GM21737 (cell line): ENCODE data around the gene PAQR9.

ENCODE experiments used
- ATAC-seq: cut with Tn5 transposase; IDR thresholded peaks from one replicate; pipeline ENCODE4 v1.9.1; 2021; ENCODE audit warnings: mild to moderate bottlenecking, moderate library complexity; ENCODE audit not compliant: unreplicated experiment

PAQR9 gene

GRCh38 chr3:142951794-142952193, 11.7 kb downstream of the PAQR9 start:
- no peak for ATAC-seq

DNA sequence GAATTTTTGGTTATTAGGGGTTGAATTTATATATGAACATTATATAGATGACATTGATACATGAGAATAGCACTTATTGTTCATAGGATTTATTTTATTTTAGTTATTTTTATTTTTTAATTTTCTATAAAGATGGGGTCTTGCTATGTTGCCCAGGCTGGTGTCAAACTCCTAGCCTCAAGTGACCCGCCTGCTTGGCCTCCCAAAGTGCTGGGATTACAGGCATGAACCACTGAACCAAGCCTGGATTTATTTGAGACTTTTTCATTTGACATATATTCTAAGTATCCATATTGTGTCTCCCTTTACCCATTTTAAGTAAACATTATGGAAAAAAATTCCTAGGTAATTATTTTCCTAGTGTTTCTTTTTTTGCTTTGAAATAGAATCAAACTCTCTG, 12.5 kb downstream of the PAQR9 start:
- ATAC-seq, result no peak

- ATAC-seq, result no peak
Observed at GRCh38 chr3:142947799-142948575, 15.5 kb downstream of the PAQR9 start.

DNA sequence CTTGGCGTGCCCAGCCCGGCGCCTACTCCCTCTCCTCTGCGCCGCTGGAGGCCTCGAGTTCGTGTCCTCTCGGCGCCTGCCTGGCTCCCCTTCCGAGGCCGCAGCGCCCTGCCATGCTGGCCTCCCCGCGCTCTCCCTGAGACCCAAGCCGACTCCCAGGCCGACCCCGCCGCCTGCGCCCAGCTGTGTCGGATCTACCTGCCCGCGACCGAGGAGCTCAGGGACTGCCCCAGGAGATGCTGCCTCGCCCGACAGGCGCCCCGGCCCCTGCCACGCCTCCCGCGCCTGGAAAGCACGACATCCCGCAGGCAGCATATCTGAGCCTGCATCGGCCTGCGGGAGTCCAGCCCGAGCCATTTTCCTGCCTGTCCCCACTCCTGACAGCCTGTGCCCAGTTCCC, 16.1 kb downstream of the PAQR9 start:
- no peak for ATAC-seq

DNA sequence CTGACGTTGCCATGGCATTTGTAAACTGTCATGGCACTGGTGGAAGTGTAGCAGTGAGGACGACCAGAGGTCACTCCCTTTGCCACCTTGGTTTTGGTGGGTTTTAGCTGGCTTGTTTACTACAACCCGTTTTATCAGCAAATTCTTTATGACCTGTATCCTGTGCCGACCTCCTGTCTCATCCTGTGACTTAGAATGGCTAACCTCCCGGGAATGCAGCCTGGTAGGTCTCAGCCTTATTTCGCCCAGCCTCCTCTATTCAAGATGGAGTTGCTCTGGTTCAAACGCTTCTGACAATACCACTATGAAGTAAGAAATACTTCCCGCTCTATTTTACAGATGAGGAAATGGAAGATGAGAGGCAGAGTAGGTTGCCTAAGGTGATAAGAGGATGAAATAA, 16.6 kb downstream of the PAQR9 start:
- ATAC-seq, result no peak

- ATAC-seq, result no peak
Observed at GRCh38 chr3:142945023-142945422, 18.5 kb downstream of the PAQR9 start.

GRCh38 chr3:142944342-142944741, 19.1 kb downstream of the PAQR9 start:
- ATAC-seq, result no peak

DNA sequence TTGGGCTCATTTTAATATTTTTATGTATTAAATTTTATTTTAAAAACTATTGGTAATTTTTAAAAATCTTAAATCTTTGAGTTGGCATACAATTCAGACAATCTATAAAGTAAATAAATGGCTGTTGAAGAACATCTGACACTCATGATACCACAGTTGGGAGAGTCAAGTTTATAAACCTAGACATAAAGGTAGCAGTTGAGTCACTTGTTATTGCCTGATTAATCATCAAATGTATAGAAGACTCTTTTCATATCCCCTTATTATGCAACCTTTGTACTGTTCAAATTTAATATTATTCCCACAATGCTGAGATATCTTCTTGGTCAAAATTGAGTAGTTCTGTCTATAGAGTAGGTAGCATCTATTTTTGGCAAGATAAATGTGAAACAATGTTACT, 19.6 kb downstream of the PAQR9 start:
- no peak for ATAC-seq

GRCh38 chr3:142943349-142943748, 20.1 kb downstream of the PAQR9 start:
- ATAC-seq, result no peak

DNA sequence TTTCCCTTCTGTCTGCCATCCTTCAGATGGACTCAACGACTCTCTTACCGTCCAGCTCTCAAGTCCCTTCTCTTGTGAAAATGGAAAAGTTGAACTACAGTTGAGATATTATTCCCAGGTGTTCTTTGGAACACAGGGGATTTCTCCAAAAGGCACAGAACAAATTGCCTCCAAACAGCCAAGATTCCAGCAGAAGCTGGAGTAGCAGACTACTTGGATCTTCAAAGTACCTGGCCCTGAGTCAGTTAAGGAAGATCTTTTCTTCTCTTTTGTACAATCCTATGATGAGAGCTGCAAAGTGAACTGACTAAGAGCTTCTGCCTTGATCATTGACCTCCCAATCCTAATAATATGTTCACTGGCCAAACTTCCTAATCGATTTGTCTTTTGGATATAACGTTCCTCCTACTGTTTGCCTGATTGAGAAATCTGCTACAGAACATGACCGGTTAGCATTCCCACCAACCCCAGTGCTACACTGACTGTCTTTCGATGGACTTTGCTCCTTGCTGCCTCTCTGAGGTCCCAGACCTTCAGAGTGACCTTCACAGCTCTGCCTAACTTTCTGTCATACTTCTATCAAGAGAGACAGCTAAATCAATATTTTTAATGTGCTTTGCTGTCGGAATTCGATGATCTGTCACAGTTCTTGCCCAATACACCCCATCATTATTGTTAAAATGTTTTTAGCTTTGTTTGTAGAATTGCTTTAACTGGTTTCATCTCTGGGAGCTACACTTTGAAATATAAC, 21.9 kb downstream of the PAQR9 start:
- no peak for ATAC-seq

DNA sequence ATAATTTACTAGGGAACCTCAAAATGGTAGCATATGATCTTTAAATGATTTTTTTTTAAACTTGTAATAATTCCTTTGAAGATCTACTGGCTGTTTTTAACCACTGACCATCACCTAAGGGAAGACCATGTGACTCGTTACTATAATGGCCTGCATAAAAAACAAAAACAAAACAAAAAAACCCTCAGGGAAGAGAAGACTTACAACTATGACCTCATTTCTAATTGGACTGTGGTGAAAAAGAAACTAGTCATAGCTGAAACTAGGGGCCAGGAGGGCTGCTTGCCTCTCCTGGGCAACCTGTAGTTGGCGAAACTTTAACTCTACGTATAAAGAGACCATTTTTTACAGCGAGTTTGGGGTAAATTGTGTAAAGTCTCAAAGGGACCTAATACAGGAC, 23.0 kb downstream of the PAQR9 start:
- no peak for ATAC-seq

DNA sequence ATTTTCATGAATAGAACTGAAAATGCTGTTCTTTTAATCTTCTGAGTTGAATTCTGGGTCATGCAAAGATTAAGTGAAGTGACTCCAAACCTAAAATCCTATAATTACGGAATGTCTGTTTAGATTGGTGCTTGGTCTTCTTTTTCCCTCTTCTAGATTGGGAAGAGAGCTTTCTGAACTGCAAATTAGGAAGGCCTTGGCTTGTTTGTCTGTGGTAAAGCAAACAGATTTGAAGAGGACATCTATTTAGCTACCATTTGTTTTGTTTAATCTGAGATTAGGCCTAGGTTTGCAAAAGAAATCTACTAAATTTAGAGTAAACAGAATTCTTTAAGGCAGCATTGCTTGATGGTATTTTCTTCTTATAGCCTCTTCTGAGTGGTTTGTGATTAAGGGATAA, 23.5 kb downstream of the PAQR9 start:
- no peak for ATAC-seq

GRCh38 chr3:142935963-142936362, 27.5 kb downstream of the PAQR9 start:
- ATAC-seq, result no peak

GRCh38 chr3:142934887-142935269, 28.6 kb downstream of the PAQR9 start:
- no peak for ATAC-seq

DNA sequence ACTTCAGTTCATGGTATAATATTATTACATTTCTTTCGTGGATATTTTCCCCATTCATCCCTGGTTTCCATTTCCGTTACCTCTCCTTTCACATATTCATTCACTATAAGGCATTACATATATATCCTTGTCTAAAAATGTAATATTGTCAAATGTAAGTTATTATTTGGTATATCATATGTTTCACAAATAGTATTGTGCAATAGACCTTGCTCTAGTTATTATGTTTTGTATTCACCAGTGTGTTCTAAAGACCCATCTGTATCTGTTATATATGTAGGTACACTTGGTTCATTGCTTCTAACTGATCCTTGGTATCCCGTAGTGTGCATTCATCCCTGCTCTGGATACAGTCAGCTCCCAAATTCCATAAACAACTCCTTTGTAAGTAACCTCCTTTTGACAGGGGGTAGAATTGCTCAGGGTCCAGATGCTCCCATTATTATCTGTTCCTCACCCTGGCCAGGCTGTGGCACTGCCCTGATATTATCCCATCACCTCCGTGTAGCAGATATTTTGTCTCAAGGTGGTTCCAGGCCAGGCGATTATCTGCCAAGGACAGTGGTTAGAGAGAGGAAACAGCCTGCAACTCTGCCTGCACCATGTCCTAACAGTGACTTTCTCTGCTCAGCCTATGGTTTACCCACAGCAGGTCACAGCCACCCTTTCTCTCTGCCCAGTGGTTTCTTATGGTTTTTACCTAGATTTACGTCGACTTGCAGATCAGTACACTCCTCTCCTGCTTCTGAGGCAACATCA, 29.2 kb downstream of the PAQR9 start:
- no peak for ATAC-seq

DNA sequence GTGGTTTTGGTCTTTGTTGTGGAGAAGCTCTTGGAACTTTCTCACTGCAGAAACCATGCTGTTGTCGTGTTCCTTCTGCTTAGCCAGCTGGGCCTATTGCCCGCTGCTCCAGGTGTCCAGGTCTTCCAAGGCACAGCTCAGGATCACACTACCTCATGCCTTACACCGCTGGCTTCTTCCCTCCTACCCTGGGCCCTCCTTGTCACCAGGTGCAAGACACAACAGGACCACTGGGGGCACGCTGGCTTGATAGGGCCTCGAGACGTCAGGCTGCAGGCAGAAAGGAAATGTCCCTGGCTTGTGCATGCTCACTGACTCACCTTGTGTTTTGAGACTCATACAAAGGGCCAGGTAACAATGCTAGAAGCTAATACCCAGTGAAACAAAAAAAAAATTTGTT, 32.3 kb downstream of the PAQR9 start:
- ATAC-seq, result no peak

DNA sequence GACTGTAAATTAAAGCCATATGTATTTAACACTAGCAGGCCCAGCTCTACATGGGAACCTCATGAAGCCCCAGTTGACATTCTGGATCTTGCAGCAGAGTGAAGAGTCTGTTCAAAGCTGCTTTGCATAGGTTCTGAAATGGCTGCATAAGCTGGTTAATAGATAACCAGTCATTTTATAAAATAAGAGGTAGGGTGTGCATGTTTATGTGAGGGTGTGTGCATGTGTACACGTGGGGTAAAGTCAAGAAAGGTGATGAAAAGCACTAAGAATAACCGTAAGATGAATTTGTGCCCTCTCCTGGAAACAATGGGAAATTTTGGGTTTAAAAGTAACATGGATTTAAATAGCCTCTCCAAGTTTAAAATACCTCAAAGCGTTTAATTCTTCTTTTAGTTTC, 33.0 kb downstream of the PAQR9 start:
- no peak for ATAC-seq

DNA sequence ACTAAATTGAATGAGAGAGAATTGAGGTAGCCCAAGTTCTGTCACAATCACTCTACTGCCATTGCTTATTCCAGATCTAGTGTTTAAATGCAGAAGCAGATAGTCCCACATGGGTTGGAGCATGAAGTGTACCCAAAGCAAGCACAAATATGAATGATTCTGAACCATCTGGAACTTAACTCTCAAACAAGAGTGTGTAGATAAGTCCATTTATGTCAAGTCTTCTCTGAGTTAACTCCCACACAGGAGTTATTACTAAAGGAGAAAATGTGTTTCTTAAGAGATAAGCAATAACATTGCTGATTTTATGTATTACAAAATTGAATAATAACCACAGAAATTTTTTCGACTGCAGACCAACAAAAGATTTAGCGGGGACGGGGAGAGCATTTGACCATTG, 33.6 kb downstream of the PAQR9 start:
- ATAC-seq, result no peak

DNA sequence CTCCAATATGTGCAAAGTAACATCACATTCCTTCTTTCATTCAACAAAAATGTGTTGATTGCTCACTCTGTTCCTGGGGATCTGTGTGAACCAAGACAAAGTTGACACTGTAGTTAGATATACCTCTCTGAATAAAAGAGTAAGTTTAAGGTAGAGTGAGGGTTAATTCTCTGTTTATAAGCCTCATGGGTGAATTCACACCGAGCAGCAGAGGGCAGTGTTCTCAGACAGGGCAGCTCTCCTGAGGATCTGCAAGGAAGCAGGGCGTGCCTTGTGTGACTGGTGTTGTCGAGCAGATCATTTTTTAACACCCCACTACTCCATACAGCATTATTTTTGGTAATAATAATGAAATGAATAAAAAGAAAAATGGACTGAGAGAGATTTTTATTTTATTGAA, 34.4 kb downstream of the PAQR9 start:
- peak; percentile 69 for ATAC-seq

DNA sequence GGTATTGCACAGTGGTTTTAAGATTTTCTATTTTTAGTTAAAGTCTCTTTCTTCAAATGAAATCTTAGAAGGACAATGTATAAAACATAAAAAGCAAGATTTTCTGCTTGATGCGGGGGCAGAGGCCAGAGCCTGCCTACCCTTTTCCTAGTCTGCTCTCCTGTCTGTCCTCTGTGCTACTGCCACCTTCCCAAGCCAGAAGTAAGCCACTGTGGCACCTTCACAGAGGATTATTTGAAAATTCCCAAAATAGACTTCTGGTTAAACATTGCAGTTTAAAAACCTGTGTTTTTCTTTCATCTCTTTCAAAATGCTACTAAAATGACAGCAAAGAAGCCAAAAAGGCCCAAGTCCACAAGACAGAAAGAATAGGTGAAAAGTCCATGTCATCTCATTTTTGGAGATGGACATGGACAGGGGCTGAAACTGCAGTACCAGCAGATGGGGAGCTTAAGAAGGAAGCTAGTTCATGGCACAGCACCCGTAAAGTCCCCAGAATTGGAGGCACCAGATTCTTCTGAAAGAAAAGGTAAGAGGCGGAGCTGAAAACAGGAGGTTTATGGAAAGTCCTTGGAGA, 37.0 kb downstream of the PAQR9 start:
- ATAC-seq, result no peak

- ATAC-seq, result no peak
Observed at GRCh38 chr3:142925140-142925539, 38.3 kb downstream of the PAQR9 start.
